Endothelial cell of umbilical vein (primary cell): Measurements from ENCODE around the gene ZCRB1.

Source experiments
- CTCF ChIP-seq, 2 donors: IDR thresholded peaks; 1 replicate in 1 of 2; 2 replicates in 1 of 2; pipeline ENCODE4 v1.5.1; 2011; ENCODE audit warnings: low read length in 2 of 2, mild to moderate bottlenecking in 2 of 2, moderate library complexity in 2 of 2, control low read depth in 1 of 2, inconsistent platforms in 1 of 2, low read depth in 1 of 2; ENCODE audit not compliant: insufficient read depth in 1 of 2; ENCODE audit errors: extremely low read depth in 1 of 2
- EZH2 ChIP-seq: IDR thresholded peaks from 2 replicates; pipeline ENCODE4 v1.6.1; 2012; ENCODE audit warnings: borderline replicate concordance, low read depth, mild to moderate bottlenecking, moderate library complexity, low read length, inconsistent platforms; ENCODE audit not compliant: severe bottlenecking
- FOS ChIP-seq: IDR thresholded peaks from 2 replicates; pipeline ENCODE4 v1.6.1; 2011; ENCODE audit warnings: mild to moderate bottlenecking, low read length, moderate library complexity, borderline replicate concordance; ENCODE audit not compliant: insufficient read depth
- GATA2 ChIP-seq: IDR thresholded peaks from 2 replicates; pipeline ENCODE4 v1.7.0; 2011; ENCODE audit warnings: low read depth, mild to moderate bottlenecking, moderate library complexity, mixed read lengths, low read length; ENCODE audit not compliant: insufficient read length, insufficient read depth
- MAX ChIP-seq: IDR thresholded peaks from 2 replicates; pipeline ENCODE4 v1.6.1; 2011; ENCODE audit not compliant: insufficient read depth, insufficient read length
- POLR2A ChIP-seq: IDR thresholded peaks from 2 replicates; pipeline ENCODE4 v1.6.1; 2012; ENCODE audit warnings: low read depth, mild to moderate bottlenecking, control low read depth, low read length
- POLR2AphosphoS5 ChIP-seq: IDR thresholded peaks from 2 replicates; pipeline ENCODE4 v1.6.1; 2012; ENCODE audit warnings: low read depth, mild to moderate bottlenecking, control low read depth, low read length, moderate library complexity; ENCODE audit not compliant: insufficient read depth

GRCh38 chr12:42326541-42327226 is 790 bp upstream of the ZCRB1 start:
- TF ChIP-seq CTCF (IDR thresholded peaks at IDR 0.05; ENCODE audit: extremely low read depth in 1 of 2, insufficient read depth in 1 of 2, low read depth in 1 of 2, low read length in 2 of 2) (no peak), POLR2A (no peak), POLR2AphosphoS5 (no peak), MAX (no peak), EZH2 (no peak), FOS (peak; percentile 31), GATA2 (no peak)
